ENCODE results near the gene RPL21. TPM values are rescaled to one million over a fixed set of nuclear protein-coding genes. Genes with fewer than 3 reads are reported as not detected.

The RPL21 gene
- total RNA-seq, 2 donors from 2014 or later = 424 to 949 TPM

- Histone ChIP-seq H3K9me3 (no peaks in the 10 kb centered on the region), H3K27me3 (no peaks in the 10 kb centered on the region), H3K36me3 (no peaks in the 10 kb centered on the region), H3K4me1 (peaks cover 0 to 63% of the 10 kb centered on the region in 2 donors), H3K4me3 (no peak overlapping the region), H3K27ac (peak overlapping the region; percentile 51 to 58)
- no peak for DNase-seq (ENCODE audit: low spot score)
- no peak for TF ChIP-seq CTCF (IDR thresholded peaks at IDR 0.05)
Observed at GRCh38 chr13:27267596-27267995, 16.2 kb downstream of the RPL21 start.

GRCh38 chr13:27269114-27269665 is 17.8 kb downstream of the RPL21 start:
- Histone ChIP-seq H3K4me3 (no peak overlapping the region), H3K36me3 (no peaks in the 10 kb centered on the region), H3K9me3 (no peaks in the 10 kb centered on the region), H3K4me1 (peaks cover 0 to 64% of the 10 kb centered on the region in 2 donors), H3K27ac (no peak overlapping the region), H3K27me3 (no peaks in the 10 kb centered on the region)
- no peak for TF ChIP-seq CTCF (IDR thresholded peaks at IDR 0.05)
- no peak for DNase-seq (ENCODE audit: low spot score)

- DNase-seq (ENCODE audit: low spot score) = peak; percentile 84
- TF ChIP-seq CTCF (IDR thresholded peaks at IDR 0.05) = peak; percentile 91 to 98
- no peaks in the 10 kb centered on the region for H3K36me3 ChIP-seq
- peak within 1 kb of the TSS; percentile 65 to 87 for H3K4me3 ChIP-seq
- peaks cover 0 to 49% of the 10 kb centered on the region in 2 donors for H3K4me1 ChIP-seq
- peak within 1 kb of the TSS; percentile 93 to 94 for H3K27ac ChIP-seq
- no peaks in the 10 kb centered on the region for H3K9me3 ChIP-seq
- H3K27me3 ChIP-seq = no peaks in the 10 kb centered on the region
Observed at GRCh38 chr13:27270594-27271520, 19.5 kb downstream of the RPL21 start, which contains the start of gene RASL11A. Gene RASL11A, plus strand, starts transcription at chr13:27270830. Its CDS starts 115 bp downstream, at chr13:27270945.

GRCh38 chr13:27271570-27272096 is 20.3 kb downstream of the RPL21 start:
- H3K9me3 ChIP-seq = no peaks in the 10 kb centered on the region
- no peaks in the 10 kb centered on the region for H3K27me3 ChIP-seq
- H3K4me3 ChIP-seq = peak overlapping the region; percentile 65 to 87
- no peak for TF ChIP-seq CTCF (IDR thresholded peaks at IDR 0.05)
- H3K27ac ChIP-seq = peak overlapping the region; percentile 93 to 94
- no peaks in the 10 kb centered on the region for H3K36me3 ChIP-seq
- peaks cover 0 to 41% of the 10 kb centered on the region in 2 donors for H3K4me1 ChIP-seq
- no peak for DNase-seq (ENCODE audit: low spot score)

GRCh38 chr13:27273658-27274425 is 22.5 kb downstream of the RPL21 start:
- Histone ChIP-seq H3K36me3 (no peaks in the 10 kb centered on the region), H3K4me3 (no peak overlapping the region), H3K27ac (peak overlapping the region in 1 of 2 donors; percentile 60), H3K27me3 (no peaks in the 10 kb centered on the region), H3K4me1 (peaks cover 0 to 28% of the 10 kb centered on the region in 2 donors), H3K9me3 (no peaks in the 10 kb centered on the region)
- TF ChIP-seq CTCF (IDR thresholded peaks at IDR 0.05) = no peak
- no peak for DNase-seq (ENCODE audit: low spot score)
